ENCODE measurements around the gene LUZP1. TPM values are rescaled to one million over a fixed set of nuclear protein-coding genes. Genes with fewer than 3 reads are reported as not detected.

Gene LUZP1
- total and polyA plus RNA-seq, 11 donors: 6.1 to 42.3 (median 30.0) TPM

DNA sequence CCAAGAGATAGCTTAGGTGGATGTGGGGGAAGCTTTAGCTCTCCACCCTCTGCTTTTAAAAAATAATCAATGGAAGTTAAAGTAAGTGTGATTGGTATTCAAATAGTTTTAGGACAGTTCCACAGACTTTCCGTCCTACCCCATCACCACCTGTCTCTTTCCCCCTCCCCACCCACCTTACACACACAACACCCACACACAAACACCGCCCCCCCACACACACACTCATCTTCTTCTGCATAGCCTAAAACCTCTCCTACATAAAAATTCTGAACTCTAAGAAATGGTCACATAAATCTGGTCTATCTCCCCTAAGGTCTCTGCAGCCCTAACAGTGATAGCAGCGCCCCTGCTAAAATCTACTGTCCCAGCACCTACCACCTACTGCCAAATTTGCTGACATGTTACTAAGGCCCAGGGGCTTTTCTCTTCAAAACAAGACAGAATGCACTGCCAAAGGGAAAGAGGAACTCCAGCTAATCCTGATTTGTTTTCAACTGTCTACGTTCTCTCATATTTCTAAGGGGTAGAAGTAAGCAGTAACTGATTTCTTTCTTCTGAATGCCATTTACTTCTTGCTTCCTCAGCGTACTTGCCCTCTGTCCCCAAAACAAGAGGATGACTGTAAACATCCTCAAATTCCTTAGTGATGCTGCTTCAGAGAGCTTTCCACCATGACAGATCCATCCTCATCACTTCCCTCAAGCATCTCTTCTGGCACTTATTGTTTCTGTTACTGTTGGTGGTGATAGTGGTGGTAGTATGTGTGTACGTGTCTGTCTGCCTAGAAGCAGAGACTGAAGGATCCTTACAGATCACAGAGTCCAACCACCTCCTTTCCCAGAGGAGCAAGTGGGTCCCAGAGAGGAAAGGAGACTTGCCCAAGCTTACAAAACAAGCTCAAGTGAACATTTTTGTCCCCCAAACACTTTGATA is 56.8 kb downstream of the LUZP1 start:
- Histone ChIP-seq H3K4me1 (peaks cover 0 to 70% (median 18%) of the 10 kb centered on the region in 12 donors), H3K9me3 (no peaks in the 10 kb centered on the region), H3K27me3 (no peaks in the 10 kb centered on the region), H3K36me3 (peaks cover 0 to 24% (median 18%) of the 10 kb centered on the region in 9 donors), H3K4me3 (no peak overlapping the region), H3K27ac (peak overlapping the region in 1 of 12 donors; percentile 49)
- TF ChIP-seq POLR2A (IDR thresholded peaks at IDR 0.05): no peak
- no peak for TF ChIP-seq CTCF (IDR thresholded peaks at IDR 0.05)
- DNase-seq (no peak), ATAC-seq (no peak)
- WGBS, 4 donors: 77 to 81% (median 79%) methylated on average over 6 of the region's 6 CpGs
- intact Hi-C loops (cut with DNase I): no loop called here

- Histone ChIP-seq H3K4me3 (no peak overlapping the region), H3K27ac (no peak overlapping the region), H3K27me3 (no peaks in the 10 kb centered on the region), H3K36me3 (peaks cover 0 to 36% (median 30%) of the 10 kb centered on the region in 9 donors), H3K9me3 (no peaks in the 10 kb centered on the region), H3K4me1 (peaks cover 0 to 57% (median 18%) of the 10 kb centered on the region in 12 donors)
- ATAC-seq: no peak
- intact Hi-C loops (cut with DNase I): no loop called here
- TF ChIP-seq POLR2A (IDR thresholded peaks at IDR 0.05) (no peak), CTCF (IDR thresholded peaks at IDR 0.05) (no peak)
- 97 to 99% (median 99%) methylated on average over 5 of the region's 5 CpGs for WGBS, 4 donors
- no peak for DNase-seq
Measured at GRCh38 chr1:23110391-23110790, 58.3 kb downstream of the LUZP1 start.

DNA sequence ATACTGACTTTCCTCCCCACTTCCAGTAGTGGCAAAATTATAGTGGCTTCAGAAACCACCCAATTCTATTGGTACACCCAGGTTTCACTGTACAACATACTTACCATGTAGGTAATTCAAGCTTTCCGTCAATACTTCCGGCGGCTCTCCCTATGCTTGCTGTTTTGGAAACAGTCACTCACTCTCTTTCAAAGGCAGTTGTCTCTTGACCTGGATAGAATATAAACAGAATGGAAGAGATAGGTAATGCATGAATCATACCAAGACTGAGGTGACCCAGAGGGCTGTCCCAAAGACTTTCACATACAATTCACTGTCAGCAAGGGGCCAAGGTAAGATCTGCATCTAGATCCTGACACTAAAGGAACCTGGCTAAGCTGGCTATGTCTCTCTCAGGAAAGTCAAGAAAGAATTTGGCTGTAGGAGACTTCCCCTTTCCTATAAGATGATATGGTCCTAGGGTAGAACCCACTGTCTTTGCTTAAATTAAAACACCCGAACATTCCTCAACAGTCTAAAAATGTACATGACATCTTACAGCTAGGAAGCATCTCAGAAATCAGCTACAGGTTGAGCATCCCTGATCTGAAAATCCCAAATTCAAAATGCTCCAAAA is 59.6 kb downstream of the LUZP1 start:
- 84 to 95% (median 93%) methylated on average over 4 of the region's 4 CpGs for WGBS, 4 donors
- no peaks in the 10 kb centered on the region for H3K9me3 ChIP-seq
- intact Hi-C loops (cut with DNase I): no loop called here
- H3K4me1 ChIP-seq: peaks cover 0 to 48% (median 13%) of the 10 kb centered on the region in 12 donors
- H3K4me3 ChIP-seq: no peak overlapping the region
- no peak for ATAC-seq
- H3K27me3 ChIP-seq: no peaks in the 10 kb centered on the region
- H3K27ac ChIP-seq: no peak overlapping the region
- H3K36me3 ChIP-seq: peaks cover 0 to 47% (median 35%) of the 10 kb centered on the region in 9 donors
- DNase-seq: no peak
- no peak for TF ChIP-seq POLR2A (IDR thresholded peaks at IDR 0.05)
- TF ChIP-seq CTCF (IDR thresholded peaks at IDR 0.05): no peak
